K562 (cell line): ENCODE measurements around the gene PBX2. TPM values are rescaled to one million over a fixed set of nuclear protein-coding genes. Genes with fewer than 3 reads are reported as not detected.
A peak's percentile ranks its signal among the peaks of the same experiment; 100 is the strongest.

ENCODE experiments used
- BRF1 ChIP-seq: IDR thresholded peaks from 3 replicates; pipeline ENCODE4 v1.6.1; 2011; ENCODE audit warnings: borderline replicate concordance, mild to moderate bottlenecking; ENCODE audit not compliant: insufficient read length; ENCODE audit errors: extremely low read depth
- CBFB ChIP-seq: sonication (generic); formaldehyde crosslinking; IDR thresholded peaks from 2 replicates; pipeline ENCODE4 v1.4.0; 2020; ENCODE audit warnings: mild to moderate bottlenecking, missing genetic modification reagents
- CHD2 ChIP-seq: IDR thresholded peaks from 2 replicates; pipeline ENCODE4 v1.6.1; 2011; ENCODE audit warnings: low read depth, low read length
- GTF2A2 ChIP-seq: IDR thresholded peaks from 2 replicates; pipeline ENCODE4 v1.6.1; 2016; ENCODE audit warnings: mild to moderate bottlenecking, missing genetic modification characterization, missing compliant biosample characterization
- IRF2 ChIP-seq: sonication (generic); formaldehyde crosslinking; IDR thresholded peaks from 2 replicates; pipeline ENCODE4 v1.8.1; 2022; ENCODE audit warnings: mild to moderate bottlenecking, missing genetic modification reagents
- MAFF ChIP-seq: IDR thresholded peaks from 2 replicates; pipeline ENCODE4 v1.6.1; 2012; ENCODE audit warnings: low read length, improper control_type of control experiment
- RBM15 ChIP-seq: fragments of 200-400 bp; formaldehyde crosslinking; IDR thresholded peaks from 2 replicates; pipeline ENCODE4 v1.6.1; 2018; ENCODE audit warnings: mild to moderate bottlenecking, low read length, moderate library complexity; ENCODE audit not compliant: insufficient read depth
- ZNF12 ChIP-seq: sonication (generic); formaldehyde crosslinking; IDR thresholded peaks from 2 replicates; pipeline ENCODE4 v1.4.0; 2020; ENCODE audit warnings: mild to moderate bottlenecking, missing genetic modification reagents
- ZNF668 ChIP-seq: fragments of 250-450 bp; sonication (Bioruptor Pico); IDR thresholded peaks from 2 replicates; pipeline ENCODE4 v1.8.0; 2022; ENCODE audit warnings: mild to moderate bottlenecking, inconsistent platforms
- ZNF766 ChIP-seq: fragments of 200-800 bp; sonication (Bioruptor generic); conservative IDR thresholded peaks from 2 replicates; pipeline ENCODE4 v1.6.1; 2016; ENCODE audit warnings: missing genetic modification characterization, missing compliant biosample characterization
- ZSCAN32 ChIP-seq: fragments of 450-650 bp; formaldehyde crosslinking; IDR thresholded peaks from 2 replicates; pipeline ENCODE4 v1.4.0; 2020; ENCODE audit warnings: mild to moderate bottlenecking, moderate library complexity
- polyA plus RNA-seq, 8 experiments: library from polyadenylated mRNA; depleted of rRNA in 4 of 8; stranded (reverse) in 5 of 8; unstranded in 3 of 8; fragments of >200 nt; fragmentation: Nextera tagmentation in 2 of 8; fragmentation: Illumina TruSeq in 1 of 8; extraction: Ambion mirVana in 2 of 8; extraction: Trizol in 1 of 8; gene quantifications; 2 replicates each; pipeline versions ENCODE4 v1.2.1 to v1.2.3, GENCODE V29; 2011 to 2014; ENCODE audit warnings: inconsistent platforms in 1 of 8, missing spikeins in 1 of 8
- total RNA-seq, 7 experiments: library from RNA; depleted of rRNA in 6 of 7; stranded (reverse); fragments of >200 nt in 6 of 7; fragmentation: Illumina TruSeq in 2 of 7; extraction: Trizol in 2 of 7; gene quantifications; 2 replicates each; pipeline versions ENCODE4 v1.2.1 to v1.2.3, GENCODE V29; 2011 to 2021; ENCODE audit warnings: low replicate concordance in 1 of 7
- TF ChIP-seq, protein P1 (sequence below): fragments of 450-650 bp; IDR thresholded peaks from 2 replicates; pipeline ENCODE4 v1.6.1; 2016; ENCODE audit warnings: borderline replicate concordance
- TF ChIP-seq, protein P2 (sequence below): sonication (generic); formaldehyde crosslinking; IDR thresholded peaks from 2 replicates; pipeline ENCODE4 v1.8.1; 2023; ENCODE audit warnings: mild to moderate bottlenecking, missing genetic modification reagents, moderate library complexity
- TF ChIP-seq, protein P3 (sequence below), 2 experiments: fragments of 150-350 bp in 1 of 2; IDR thresholded peaks; 2 replicates each; pipeline ENCODE4 v1.6.1; 2012 to 2016; ENCODE audit warnings: low read depth in 2 of 2, low read length in 2 of 2, mild to moderate bottlenecking in 1 of 2, moderate library complexity in 1 of 2
- TF ChIP-seq, protein P4 (sequence below), 2 experiments: fragments of 450-650 bp; IDR thresholded peaks; 2 replicates each; pipeline ENCODE4 v1.6.1; 2016
- TF ChIP-seq, protein P5 (sequence below): fragments of 450-650 bp; IDR thresholded peaks from 2 replicates; pipeline ENCODE4 v1.7.1; 2018; ENCODE audit warnings: mild to moderate bottlenecking, low read depth; ENCODE audit not compliant: partially characterized antibody

The PBX2 gene
- total and polyA plus RNA-seq, 9 of the 15 experiments (the other 6 are each of a cell fraction or from before 2014, with no cell fraction given): 1.9 to 134 (median 62.5) TPM

DNA sequence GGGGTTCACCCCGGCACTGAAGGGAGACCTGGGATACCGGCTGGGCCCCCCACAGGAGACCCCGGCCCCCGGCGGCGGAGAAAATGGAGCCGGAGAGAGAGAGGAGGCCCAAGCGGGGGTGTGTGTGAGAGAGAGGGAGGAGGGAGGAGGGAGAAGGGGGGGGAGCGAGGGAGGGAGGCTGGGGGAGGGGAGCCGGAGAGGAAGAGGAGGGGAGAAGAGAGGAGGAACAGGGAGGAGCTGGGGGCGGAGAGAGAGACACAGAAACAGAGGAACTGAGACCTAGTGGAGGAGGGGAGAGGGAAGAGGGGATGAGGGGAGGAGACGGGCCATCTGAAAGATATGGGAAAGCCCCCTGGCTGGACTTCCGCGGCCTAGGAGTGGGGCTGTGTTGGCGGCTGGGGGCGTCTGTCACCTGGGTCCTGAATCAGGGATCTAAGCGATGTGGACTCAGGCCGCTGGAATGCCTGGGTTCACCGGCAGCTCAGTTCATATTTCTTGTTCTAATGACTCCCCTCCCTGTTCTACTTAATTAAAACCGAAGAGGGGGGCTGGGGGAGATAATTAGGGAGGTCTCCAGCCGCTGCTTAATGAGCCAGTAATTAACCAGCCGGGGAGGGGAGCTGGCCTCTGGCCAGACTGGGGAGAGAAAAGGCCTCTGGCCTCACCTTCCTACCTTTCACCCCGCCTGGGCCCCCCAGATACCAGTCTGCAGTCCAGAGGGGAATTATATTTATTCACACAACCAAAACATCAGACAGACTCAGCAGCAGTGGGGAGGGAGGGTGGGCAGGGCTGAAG lies at the start of gene PBX2 (continued):
- no peak for TF ChIP-seq ZSCAN32 (CRISPR knock-in tag)
- TF ChIP-seq RBM15: no peak
- no peak for TF ChIP-seq BRF1
- TF ChIP-seq ZNF12 (CRISPR knock-in tag): no peak
- TF ChIP-seq ZNF668: no peak
- no peak for TF ChIP-seq MAFF
- TF ChIP-seq CBFB: no peak
- TF ChIP-seq, protein P1, sequence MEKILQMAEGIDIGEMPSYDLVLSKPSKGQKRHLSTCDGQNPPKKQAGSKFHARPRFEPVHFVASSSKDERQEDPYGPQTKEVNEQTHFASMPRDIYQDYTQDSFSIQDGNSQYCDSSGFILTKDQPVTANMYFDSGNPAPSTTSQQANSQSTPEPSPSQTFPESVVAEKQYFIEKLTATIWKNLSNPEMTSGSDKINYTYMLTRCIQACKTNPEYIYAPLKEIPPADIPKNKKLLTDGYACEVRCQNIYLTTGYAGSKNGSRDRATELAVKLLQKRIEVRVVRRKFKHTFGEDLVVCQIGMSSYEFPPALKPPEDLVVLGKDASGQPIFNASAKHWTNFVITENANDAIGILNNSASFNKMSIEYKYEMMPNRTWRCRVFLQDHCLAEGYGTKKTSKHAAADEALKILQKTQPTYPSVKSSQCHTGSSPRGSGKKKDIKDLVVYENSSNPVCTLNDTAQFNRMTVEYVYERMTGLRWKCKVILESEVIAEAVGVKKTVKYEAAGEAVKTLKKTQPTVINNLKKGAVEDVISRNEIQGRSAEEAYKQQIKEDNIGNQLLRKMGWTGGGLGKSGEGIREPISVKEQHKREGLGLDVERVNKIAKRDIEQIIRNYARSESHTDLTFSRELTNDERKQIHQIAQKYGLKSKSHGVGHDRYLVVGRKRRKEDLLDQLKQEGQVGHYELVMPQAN: no peak
- TF ChIP-seq, protein P2, sequence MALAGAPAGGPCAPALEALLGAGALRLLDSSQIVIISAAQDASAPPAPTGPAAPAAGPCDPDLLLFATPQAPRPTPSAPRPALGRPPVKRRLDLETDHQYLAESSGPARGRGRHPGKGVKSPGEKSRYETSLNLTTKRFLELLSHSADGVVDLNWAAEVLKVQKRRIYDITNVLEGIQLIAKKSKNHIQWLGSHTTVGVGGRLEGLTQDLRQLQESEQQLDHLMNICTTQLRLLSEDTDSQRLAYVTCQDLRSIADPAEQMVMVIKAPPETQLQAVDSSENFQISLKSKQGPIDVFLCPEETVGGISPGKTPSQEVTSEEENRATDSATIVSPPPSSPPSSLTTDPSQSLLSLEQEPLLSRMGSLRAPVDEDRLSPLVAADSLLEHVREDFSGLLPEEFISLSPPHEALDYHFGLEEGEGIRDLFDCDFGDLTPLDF (CRISPR knock-in tag): no peak
- TF ChIP-seq, protein P3, sequence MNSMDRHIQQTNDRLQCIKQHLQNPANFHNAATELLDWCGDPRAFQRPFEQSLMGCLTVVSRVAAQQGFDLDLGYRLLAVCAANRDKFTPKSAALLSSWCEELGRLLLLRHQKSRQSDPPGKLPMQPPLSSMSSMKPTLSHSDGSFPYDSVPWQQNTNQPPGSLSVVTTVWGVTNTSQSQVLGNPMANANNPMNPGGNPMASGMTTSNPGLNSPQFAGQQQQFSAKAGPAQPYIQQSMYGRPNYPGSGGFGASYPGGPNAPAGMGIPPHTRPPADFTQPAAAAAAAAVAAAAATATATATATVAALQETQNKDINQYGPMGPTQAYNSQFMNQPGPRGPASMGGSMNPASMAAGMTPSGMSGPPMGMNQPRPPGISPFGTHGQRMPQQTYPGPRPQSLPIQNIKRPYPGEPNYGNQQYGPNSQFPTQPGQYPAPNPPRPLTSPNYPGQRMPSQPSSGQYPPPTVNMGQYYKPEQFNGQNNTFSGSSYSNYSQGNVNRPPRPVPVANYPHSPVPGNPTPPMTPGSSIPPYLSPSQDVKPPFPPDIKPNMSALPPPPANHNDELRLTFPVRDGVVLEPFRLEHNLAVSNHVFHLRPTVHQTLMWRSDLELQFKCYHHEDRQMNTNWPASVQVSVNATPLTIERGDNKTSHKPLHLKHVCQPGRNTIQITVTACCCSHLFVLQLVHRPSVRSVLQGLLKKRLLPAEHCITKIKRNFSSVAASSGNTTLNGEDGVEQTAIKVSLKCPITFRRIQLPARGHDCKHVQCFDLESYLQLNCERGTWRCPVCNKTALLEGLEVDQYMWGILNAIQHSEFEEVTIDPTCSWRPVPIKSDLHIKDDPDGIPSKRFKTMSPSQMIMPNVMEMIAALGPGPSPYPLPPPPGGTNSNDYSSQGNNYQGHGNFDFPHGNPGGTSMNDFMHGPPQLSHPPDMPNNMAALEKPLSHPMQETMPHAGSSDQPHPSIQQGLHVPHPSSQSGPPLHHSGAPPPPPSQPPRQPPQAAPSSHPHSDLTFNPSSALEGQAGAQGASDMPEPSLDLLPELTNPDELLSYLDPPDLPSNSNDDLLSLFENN (IDR thresholded peaks at IDR 0.05; ENCODE audit: low read depth in 2 of 2, low read length in 2 of 2): no peak; a peak in 1 of 4 replicates
- 0 out of 2 replicates have a peak, but pooled peaks have one; percentile 26 for TF ChIP-seq ZNF766 (CRISPR knock-in tag)
- TF ChIP-seq, protein P4, sequence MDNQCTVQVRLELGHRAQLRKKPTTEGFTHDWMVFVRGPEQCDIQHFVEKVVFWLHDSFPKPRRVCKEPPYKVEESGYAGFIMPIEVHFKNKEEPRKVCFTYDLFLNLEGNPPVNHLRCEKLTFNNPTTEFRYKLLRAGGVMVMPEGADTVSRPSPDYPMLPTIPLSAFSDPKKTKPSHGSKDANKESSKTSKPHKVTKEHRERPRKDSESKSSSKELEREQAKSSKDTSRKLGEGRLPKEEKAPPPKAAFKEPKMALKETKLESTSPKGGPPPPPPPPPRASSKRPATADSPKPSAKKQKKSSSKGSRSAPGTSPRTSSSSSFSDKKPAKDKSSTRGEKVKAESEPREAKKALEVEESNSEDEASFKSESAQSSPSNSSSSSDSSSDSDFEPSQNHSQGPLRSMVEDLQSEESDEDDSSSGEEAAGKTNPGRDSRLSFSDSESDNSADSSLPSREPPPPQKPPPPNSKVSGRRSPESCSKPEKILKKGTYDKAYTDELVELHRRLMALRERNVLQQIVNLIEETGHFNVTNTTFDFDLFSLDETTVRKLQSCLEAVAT (IDR thresholded peaks at IDR 0.05): peak; percentile 70 to 87
- peak; percentile 43; the same call in 1 of the 2 replicates for TF ChIP-seq CHD2
- TF ChIP-seq, protein P5, sequence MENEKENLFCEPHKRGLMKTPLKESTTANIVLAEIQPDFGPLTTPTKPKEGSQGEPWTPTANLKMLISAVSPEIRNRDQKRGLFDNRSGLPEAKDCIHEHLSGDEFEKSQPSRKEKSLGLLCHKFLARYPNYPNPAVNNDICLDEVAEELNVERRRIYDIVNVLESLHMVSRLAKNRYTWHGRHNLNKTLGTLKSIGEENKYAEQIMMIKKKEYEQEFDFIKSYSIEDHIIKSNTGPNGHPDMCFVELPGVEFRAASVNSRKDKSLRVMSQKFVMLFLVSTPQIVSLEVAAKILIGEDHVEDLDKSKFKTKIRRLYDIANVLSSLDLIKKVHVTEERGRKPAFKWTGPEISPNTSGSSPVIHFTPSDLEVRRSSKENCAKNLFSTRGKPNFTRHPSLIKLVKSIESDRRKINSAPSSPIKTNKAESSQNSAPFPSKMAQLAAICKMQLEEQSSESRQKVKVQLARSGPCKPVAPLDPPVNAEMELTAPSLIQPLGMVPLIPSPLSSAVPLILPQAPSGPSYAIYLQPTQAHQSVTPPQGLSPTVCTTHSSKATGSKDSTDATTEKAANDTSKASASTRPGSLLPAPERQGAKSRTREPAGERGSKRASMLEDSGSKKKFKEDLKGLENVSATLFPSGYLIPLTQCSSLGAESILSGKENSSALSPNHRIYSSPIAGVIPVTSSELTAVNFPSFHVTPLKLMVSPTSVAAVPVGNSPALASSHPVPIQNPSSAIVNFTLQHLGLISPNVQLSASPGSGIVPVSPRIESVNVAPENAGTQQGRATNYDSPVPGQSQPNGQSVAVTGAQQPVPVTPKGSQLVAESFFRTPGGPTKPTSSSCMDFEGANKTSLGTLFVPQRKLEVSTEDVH: peak; percentile 69
- no peak for TF ChIP-seq IRF2 (CRISPR knock-in tag)
- no peak for TF ChIP-seq GTF2A2 (tag)
